Suprapubic skin (tissue), 3 donors: ENCODE data around the gene HELZ.

ENCODE experiments used
- POLR2AphosphoS5 ChIP-seq, 3 donors: sonication (generic); formaldehyde crosslinking; IDR thresholded peaks; one replicate each; pipeline ENCODE4 v1.6.1; 2017; ENCODE audit warnings: antibody characterized with exemption in 3 of 3
- TF ChIP-seq, protein P1 (sequence below), 2 donors: fragments of 200-600 bp in 1 of 2; fragments of 450-650 bp in 1 of 2; sonication (generic) in 1 of 2; IDR thresholded peaks; one replicate each; pipeline ENCODE4 v1.5.1; 2016 to 2019; ENCODE audit warnings: antibody characterized with exemption in 2 of 2, mild to moderate bottlenecking in 1 of 2, moderate library complexity in 1 of 2

DNA sequence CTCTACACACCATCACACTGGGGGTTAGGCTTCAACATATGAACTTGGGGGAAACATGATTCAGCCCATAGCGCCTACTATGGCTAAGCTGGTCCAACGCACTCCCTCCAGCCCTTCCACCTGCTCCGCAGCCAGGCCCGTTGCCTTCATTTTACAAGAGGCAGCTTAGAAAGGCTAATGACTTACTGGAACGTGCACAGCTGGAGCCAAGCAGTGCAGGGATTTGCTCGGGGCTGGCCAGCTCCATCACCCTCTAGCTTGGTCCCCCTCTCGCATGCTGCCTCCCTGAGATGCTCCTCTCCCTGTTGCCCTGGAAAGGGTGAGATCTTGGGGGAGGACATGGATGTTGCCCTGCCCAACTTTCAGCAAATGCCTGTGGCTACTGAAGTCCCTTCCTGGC, 203.5 kb downstream of the HELZ start:
- TF ChIP-seq, protein P1, sequence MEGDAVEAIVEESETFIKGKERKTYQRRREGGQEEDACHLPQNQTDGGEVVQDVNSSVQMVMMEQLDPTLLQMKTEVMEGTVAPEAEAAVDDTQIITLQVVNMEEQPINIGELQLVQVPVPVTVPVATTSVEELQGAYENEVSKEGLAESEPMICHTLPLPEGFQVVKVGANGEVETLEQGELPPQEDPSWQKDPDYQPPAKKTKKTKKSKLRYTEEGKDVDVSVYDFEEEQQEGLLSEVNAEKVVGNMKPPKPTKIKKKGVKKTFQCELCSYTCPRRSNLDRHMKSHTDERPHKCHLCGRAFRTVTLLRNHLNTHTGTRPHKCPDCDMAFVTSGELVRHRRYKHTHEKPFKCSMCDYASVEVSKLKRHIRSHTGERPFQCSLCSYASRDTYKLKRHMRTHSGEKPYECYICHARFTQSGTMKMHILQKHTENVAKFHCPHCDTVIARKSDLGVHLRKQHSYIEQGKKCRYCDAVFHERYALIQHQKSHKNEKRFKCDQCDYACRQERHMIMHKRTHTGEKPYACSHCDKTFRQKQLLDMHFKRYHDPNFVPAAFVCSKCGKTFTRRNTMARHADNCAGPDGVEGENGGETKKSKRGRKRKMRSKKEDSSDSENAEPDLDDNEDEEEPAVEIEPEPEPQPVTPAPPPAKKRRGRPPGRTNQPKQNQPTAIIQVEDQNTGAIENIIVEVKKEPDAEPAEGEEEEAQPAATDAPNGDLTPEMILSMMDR (IDR thresholded peaks at IDR 0.05) = no peak
- no peak for TF ChIP-seq POLR2AphosphoS5 (IDR thresholded peaks at IDR 0.05)
